GM21576 (cell line): ENCODE data around the gene RAPSN.

ENCODE experiments used
- ATAC-seq: cut with Tn5 transposase; IDR thresholded peaks from one replicate; pipeline ENCODE4 v1.9.1; 2021; ENCODE audit warnings: mild to moderate bottlenecking, moderate library complexity; ENCODE audit not compliant: unreplicated experiment

The RAPSN gene

GRCh38 chr11:47448566-47449427 lies at the start of gene RAPSN:
Gene RAPSN (minus strand): TSS chr11:47449136. CDS start chr11:47448964, 172 bp downstream.
- no peak for ATAC-seq

- no peak for ATAC-seq
Measured at GRCh38 chr11:47498149-47498548, 49.2 kb upstream of the RAPSN start.

GRCh38 chr11:47496808-47497207 lies 47.9 kb upstream of the RAPSN start:
- no peak for ATAC-seq

DNA sequence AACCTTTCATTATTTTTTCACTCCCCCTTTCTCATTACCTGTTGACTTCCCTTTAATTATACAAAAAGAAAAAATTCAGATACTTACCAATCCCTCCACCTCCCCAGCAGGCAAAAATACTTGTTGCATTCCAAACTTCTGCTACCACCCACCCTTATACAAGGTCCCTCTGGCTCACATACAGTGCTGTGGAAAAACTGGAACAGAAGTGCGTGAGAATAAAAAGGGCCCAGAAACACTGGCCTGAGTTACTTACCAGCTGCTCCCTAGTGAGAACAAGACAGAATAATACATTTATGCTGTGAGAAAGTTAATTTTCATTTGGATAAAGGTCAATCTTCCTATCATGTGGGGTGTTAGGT lies 46.9 kb upstream of the RAPSN start:
- no peak for ATAC-seq

GRCh38 chr11:47495011-47495855 lies 46.3 kb upstream of the RAPSN start:
- no peak for ATAC-seq

GRCh38 chr11:47489395-47489755 lies 40.4 kb upstream of the RAPSN start:
- ATAC-seq = no peak

DNA sequence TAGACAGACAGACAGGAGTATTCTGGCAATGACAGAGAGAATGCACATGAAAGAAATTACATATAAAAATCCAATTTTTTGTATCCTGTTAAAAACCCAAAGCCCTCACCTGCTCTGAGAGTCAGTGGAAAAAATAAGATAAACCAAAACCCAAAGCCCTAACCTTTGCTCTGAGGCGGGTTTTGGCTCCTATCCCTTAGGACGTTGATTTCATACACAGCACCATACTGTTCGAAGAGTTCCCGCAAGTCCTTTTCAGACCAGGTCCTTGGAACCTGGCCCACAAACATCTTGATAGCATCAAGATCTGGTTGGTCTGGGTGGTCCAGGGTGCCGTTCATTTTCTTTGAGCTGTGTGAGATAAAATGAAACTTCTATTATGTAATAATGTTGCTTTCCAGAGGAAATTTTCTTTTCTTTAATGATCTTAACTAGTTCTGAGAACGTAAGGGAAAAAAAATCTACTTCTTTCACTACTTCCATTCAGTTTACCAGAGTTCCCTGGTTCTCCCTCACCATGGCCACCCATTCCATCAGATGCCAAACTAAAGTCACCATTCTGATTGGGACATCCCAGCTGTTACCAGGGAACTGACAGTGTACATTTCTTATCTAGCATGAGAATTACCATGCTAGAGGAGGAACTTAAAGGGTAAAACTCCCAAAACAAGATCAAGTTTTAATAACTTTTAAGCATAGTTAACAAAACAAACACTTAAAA lies 39.9 kb upstream of the RAPSN start:
- ATAC-seq = no peak

DNA sequence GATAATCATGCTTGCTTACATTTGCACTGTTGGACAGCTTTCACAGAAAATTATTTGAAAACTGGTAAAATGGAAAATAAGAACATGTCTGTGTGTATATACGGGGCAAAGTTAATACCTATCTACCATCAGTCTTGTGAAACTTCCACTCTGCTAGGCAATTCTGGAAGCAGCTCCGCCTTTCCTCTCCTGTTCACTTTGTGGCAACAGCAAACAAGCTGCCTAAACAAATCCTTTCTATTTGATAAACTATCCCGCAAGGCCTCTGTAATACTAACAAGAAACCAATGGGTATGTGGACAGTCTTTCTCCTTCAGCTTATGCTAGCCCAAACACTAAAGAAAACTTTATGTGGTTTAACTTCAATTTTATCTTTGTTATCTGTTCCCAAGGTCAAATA lies 39.2 kb upstream of the RAPSN start:
- no peak for ATAC-seq

- ATAC-seq = no peak
Measured at GRCh38 chr11:47487421-47487820, 38.5 kb upstream of the RAPSN start.

DNA sequence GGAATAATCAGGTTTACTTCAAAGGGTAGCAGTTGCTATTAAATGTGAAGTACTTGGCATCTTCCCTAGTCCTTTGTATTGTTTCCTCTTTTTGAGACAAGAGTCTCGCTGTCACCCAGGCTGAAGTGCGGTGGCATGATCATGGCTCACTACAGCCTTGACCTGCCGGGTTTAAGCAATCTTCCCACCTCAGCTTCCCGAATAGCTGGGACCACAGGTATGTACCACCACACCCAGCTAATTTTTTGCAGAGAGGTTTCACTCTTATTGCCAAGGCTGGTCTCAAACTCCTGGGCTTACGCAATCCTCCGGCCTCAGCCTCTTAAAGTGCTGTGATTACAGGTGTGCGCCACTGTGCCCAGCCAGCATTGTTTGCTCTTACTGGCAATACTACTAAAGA lies 36.2 kb upstream of the RAPSN start:
- ATAC-seq = no peak

GRCh38 chr11:47483457-47483856 lies 34.5 kb upstream of the RAPSN start:
- ATAC-seq = no peak

- no peak for ATAC-seq
Measured at GRCh38 chr11:47480762-47481161, 31.8 kb upstream of the RAPSN start.

DNA sequence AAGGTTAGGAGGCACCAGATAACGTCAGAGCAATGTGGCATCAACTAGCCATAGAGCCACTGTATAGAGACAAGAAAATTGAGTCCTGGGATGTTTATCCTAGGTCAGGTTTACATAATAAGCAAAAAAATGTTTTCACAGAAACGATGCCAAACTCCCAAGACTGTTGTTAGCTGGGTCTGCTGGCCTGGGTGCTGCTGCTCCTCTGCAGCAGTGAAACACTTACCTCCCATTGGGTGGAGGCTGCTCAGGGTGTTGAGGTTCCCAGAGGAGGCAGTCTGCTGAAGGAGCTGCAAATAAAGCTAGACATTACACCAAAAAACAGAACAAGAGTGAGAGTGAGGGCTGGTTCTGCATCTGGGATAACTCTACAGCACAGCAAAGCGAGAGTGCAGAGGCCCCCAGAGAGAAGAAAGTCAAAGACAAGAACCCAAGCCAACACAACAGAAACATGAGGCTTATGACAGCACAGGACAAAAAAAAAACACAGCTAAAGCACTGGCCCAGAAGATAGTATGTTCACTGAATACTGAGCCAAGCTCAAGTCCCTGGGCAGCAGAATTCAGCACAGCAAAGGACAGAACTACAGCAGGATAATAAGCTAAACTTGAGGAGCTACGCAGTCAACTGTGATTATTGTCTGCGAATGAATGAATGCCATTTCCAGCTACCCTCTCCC lies 29.9 kb upstream of the RAPSN start:
- ATAC-seq = no peak

GRCh38 chr11:47477753-47478152 lies 28.8 kb upstream of the RAPSN start:
- ATAC-seq = no peak

GRCh38 chr11:47477323-47477722 lies 28.4 kb upstream of the RAPSN start:
- no peak for ATAC-seq

DNA sequence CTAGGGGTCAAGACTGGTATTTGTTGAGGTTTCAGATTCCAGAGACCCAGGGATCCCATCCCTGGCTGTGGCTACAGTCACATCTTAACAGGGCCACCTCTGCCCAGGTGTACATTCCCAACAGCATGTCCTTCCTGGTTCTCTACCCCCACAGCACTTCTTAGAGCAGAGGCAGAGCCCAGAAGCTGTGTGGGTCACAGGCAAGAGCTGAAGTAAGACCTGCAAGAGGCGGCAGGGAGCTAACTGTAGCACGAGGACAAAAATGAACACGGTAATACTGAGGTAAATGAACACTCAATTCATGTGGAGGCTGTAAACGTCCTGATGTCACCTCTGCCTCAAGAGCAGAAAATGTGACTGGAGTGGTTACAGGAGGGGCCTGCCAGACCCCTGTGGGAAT lies 21.7 kb upstream of the RAPSN start:
- ATAC-seq = no peak

DNA sequence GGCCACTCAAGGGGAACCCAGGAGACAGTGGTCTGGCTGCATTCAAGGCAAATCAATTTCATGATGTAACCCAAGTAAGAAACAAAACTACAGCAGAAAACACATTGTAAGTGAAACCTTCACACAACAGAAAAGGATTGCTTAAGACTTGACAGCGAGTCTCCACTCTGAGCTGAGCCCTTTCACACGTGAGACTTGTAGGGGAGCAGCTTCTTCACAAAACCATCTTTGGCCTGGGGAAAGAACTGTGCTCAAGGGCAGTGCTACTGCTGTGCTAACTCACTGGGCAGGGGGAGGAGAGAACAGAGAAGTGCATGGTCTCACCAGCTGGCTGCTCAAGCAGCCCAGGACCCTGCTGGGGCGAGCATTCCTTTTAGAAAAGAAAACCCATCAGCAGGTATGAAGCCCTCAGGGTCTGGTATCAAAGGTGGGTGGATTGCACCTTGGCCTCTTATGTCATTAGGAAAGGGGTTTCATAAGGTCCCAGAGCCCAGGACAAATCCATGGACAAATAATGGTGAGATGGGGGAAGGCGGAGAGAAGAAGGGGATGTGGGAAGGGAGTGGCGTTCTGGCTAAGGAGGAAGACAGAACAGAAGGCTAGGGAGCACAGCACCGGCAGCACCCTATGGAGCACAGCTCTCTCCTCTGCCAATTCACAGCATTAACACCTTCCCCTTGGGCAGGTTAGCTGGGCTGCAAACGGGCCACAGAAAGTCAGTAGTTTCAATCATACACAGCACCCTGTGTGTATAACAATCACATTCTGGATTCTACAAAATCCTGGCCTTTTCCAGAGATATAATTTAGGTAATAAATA lies 20.6 kb upstream of the RAPSN start:
- ATAC-seq = no peak

DNA sequence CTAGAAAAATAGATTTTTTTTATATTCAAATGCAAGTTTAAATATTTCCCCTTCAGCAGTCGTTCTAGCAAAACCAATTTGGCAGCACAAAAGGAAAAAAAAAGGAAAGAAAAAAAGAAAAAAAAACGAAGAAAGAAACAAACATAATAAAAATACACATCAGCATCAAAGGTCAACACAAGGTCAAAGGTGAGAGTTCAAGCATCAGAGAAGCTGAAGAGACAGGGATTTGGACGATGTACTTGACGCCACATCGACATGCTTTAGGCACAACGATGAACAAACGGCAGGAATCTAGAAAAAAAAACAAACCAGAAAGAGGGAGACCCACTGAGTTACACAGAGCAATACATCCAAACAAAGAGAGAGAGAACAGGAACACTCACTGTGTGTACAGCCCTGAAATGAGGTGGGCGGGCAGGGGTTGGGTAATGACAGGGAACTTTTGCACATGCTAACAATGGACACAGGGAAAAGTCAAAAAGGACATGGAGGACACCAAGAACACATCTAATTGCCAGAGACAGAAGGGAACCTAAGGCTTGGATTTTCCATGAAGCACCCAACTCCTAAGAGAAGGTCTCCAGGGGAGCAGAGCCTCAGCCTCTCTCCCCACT lies 19.8 kb upstream of the RAPSN start:
- ATAC-seq = no peak

- no peak for ATAC-seq
Measured at GRCh38 chr11:47467357-47467756, 18.4 kb upstream of the RAPSN start.
